Measurements from ENCODE around the gene IAH1. TPM values are rescaled to one million over a fixed set of nuclear protein-coding genes. Genes with fewer than 3 reads are reported as not detected.

The IAH1 gene, protein sequence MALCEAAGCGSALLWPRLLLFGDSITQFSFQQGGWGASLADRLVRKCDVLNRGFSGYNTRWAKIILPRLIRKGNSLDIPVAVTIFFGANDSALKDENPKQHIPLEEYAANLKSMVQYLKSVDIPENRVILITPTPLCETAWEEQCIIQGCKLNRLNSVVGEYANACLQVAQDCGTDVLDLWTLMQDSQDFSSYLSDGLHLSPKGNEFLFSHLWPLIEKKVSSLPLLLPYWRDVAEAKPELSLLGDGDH
- 74.2 and 80.8 TPM in 2 replicates for total RNA-seq

DNA sequence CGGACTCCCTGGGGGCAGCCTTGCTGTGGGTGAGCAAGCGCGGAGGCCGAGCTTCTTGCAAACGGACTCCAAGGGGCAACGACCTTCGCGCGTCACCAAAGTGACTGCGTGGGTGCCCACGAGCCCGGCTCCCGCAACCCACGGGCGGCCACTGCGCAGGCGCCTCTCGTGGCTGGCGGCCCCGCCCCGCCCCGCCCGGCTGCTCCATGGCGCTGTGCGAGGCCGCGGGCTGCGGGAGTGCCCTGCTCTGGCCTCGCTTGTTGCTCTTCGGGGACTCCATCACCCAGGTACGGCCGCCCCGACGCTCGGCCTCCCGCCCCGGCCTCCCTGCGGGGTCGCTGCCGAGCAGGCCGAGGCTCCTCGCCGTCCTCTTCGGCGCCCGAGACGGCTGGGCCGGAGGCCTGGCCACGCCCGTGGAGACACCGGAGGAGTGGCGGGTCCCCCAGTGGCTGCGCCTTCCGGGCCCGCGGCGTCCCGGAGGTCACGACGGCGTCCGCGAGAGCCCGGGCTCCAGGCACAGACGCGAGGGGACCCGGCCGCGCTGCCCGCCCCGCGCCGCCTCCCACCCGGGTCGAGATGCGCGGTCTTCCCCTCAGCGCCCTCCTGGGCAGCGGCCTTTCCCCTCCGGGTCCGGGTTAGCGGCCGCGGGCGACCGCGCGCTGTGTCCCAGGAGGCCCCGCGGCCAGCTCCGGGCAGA lies at the start of gene IAH1:
Gene IAH1, plus strand, starts transcription at position 191 of the 697 bp plus-strand sequence. Its CDS starts 16 bp downstream, at position 207.

Other genes with a start within 250 kb of the IAH1 start
- gene ITGB1BP1, start 51.0 kb upstream of the IAH1 start, total RNA-seq: 65.4 and 68.5 TPM in 2 replicates
- gene CPSF3, start 50.9 kb upstream of the IAH1 start, total RNA-seq: 52.5 and 56.1 TPM in 2 replicates
- gene ADAM17, start 81.3 kb downstream of the IAH1 start, total RNA-seq: 46.9 and 50.1 TPM in 2 replicates
- 411 and 442 TPM in 2 replicates for gene YWHAQ, start 156.4 kb downstream of the IAH1 start, total RNA-seq

Data from aortic smooth muscle cell (primary cell).